Measurements from ENCODE around the gene KCND2. TPM values are rescaled to one million over a fixed set of nuclear protein-coding genes. Genes with fewer than 3 reads are reported as not detected.

KCND2 gene
- total RNA-seq, 1 experiment from 2014 or later, result not detected

- H3K27me3 ChIP-seq (ENCODE audit: control insufficient read depth, insufficient read depth, low read length), result no peaks in the 10 kb centered on the region
- intact Hi-C loops (cut with micrococcal nuclease; ENCODE audit: unreplicated experiment) (no loop called here), in situ Hi-C loops (cut with HindIII; ENCODE audit: low pct_unique_long_range_greater_than_20kb, low sequenced_read_pairs) (no loop called here)
- CTCF ChIA-PET, result no interaction called here
- TF ChIP-seq POLR2AphosphoS5 (IDR thresholded peaks at IDR 0.05; ENCODE audit: low read depth, low read length) (no peak), REST (IDR thresholded peaks at IDR 0.05; ENCODE audit: insufficient read depth in 1 of 2, low read depth in 2 of 2, low read length in 1 of 2) (no peak), TCF7L2 (IDR thresholded peaks at IDR 0.05; ENCODE audit: low read depth, low read length) (no peak), SIN3A (IDR thresholded peaks at IDR 0.05; ENCODE audit: borderline replicate concordance, insufficient read depth, low read depth, low read length) (no peak)
- TF ChIP-seq, protein P1, sequence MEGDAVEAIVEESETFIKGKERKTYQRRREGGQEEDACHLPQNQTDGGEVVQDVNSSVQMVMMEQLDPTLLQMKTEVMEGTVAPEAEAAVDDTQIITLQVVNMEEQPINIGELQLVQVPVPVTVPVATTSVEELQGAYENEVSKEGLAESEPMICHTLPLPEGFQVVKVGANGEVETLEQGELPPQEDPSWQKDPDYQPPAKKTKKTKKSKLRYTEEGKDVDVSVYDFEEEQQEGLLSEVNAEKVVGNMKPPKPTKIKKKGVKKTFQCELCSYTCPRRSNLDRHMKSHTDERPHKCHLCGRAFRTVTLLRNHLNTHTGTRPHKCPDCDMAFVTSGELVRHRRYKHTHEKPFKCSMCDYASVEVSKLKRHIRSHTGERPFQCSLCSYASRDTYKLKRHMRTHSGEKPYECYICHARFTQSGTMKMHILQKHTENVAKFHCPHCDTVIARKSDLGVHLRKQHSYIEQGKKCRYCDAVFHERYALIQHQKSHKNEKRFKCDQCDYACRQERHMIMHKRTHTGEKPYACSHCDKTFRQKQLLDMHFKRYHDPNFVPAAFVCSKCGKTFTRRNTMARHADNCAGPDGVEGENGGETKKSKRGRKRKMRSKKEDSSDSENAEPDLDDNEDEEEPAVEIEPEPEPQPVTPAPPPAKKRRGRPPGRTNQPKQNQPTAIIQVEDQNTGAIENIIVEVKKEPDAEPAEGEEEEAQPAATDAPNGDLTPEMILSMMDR (IDR thresholded peaks at IDR 0.05), result no peak
- H3K4me3 ChIP-seq (ENCODE audit: low read depth in 2 of 2, low read length in 2 of 2), result no peak overlapping the region
- H3K27ac ChIP-seq (ENCODE audit: low read length), result no peak overlapping the region
- H3K36me3 ChIP-seq (ENCODE audit: control insufficient read depth, insufficient read depth, low read length), result no peaks in the 10 kb centered on the region
- ATAC-seq (no peak), DNase-seq (ENCODE audit: low read depth, low spot score) (no peak)
- H3K9me3 ChIP-seq (ENCODE audit: control insufficient read depth, insufficient read depth, low read depth, low read length), result no peaks in the 10 kb centered on the region
- no TSS peak for BruUV-seq (replicated peaks)
- POLR2A ChIA-PET, result no interaction called here
- H3K4me1 ChIP-seq (ENCODE audit: control insufficient read depth, insufficient read depth, low read length), result no peaks in the 10 kb centered on the region
Measured at GRCh38 chr7:120732256-120732655, 459.3 kb downstream of the KCND2 start.

- Histone ChIP-seq H3K27ac (ENCODE audit: low read length) (no peak overlapping the region), H3K27me3 (ENCODE audit: control insufficient read depth, insufficient read depth, low read length) (no peaks in the 10 kb centered on the region), H3K4me1 (ENCODE audit: control insufficient read depth, insufficient read depth, low read length) (no peaks in the 10 kb centered on the region), H3K36me3 (ENCODE audit: control insufficient read depth, insufficient read depth, low read length) (no peaks in the 10 kb centered on the region), H3K4me3 (ENCODE audit: low read depth in 2 of 2, low read length in 2 of 2) (no peak overlapping the region), H3K9me3 (ENCODE audit: control insufficient read depth, insufficient read depth, low read depth, low read length) (no peaks in the 10 kb centered on the region)
- ChIA-PET CTCF (no interaction called here), POLR2A (no interaction called here)
- BruUV-seq (replicated peaks), result no TSS peak
- intact Hi-C loops (cut with micrococcal nuclease; ENCODE audit: unreplicated experiment) (no loop called here), in situ Hi-C loops (cut with HindIII; ENCODE audit: low pct_unique_long_range_greater_than_20kb, low sequenced_read_pairs) (no loop called here)
- DNase-seq (ENCODE audit: low read depth, low spot score), result no peak
- TF ChIP-seq, protein P1 (IDR thresholded peaks at IDR 0.05), result no peak
- no peak for TF ChIP-seq POLR2AphosphoS5 (IDR thresholded peaks at IDR 0.05; ENCODE audit: low read depth, low read length)
- no peak for TF ChIP-seq SIN3A (IDR thresholded peaks at IDR 0.05; ENCODE audit: borderline replicate concordance, insufficient read depth, low read depth, low read length)
- TF ChIP-seq REST (IDR thresholded peaks at IDR 0.05; ENCODE audit: insufficient read depth in 1 of 2, low read depth in 2 of 2, low read length in 1 of 2), result no peak
- TF ChIP-seq TCF7L2 (IDR thresholded peaks at IDR 0.05; ENCODE audit: low read depth, low read length), result no peak
- no peak for ATAC-seq
Measured at GRCh38 chr7:120733143-120733542, 460.2 kb downstream of the KCND2 start.

Measured in Panc1 (cell line).